Measurements from ENCODE around the gene METTL17. TPM values are rescaled to one million over a fixed set of nuclear protein-coding genes. Genes with fewer than 3 reads are reported as not detected.

METTL17 gene
- total RNA-seq, 8 experiments from 2014 or later: 30.2 to 119 (median 58.5) TPM

DNA sequence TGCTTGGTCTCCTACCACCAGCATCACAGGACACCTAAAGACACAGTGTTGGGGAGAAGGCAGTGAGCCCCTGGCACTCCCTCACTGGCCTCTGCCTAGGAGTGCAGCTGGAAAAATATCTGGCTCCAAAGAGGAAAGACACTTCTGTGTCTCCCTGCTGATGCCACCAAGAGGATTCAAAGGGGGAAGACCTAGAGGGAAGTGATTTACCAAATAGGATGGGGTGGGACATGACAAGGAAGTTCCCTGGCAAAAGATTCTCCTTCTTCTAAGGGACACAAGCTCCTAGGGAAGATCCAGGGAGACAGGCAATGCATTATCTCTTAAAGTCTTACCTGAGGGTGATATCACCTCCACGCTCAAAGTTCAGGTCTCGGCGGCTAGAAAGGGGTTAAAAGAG lies 29.0 kb downstream of the METTL17 start:
- no peak overlapping the region for H3K4me3 ChIP-seq
- H3K4me1 ChIP-seq (replicated peaks in 1 of 2): peaks cover 3 to 4% of the 10 kb centered on the region in 2 donors
- ATAC-seq (replicated peaks in 6 of 8): no peak
- in situ Hi-C loops (cut with MboI; ENCODE audit: low pct_unique_long_range_greater_than_20kb in 2 of 9, low sequenced_read_pairs in 9 of 9, unreplicated experiment in 9 of 9): loop anchor here in 1 of 9 experiments (25.0 kb wide), 1 partner anchor 94 kb away; the partner anchor contains the start of gene TMEM253
- no peak overlapping the region for H3K27ac ChIP-seq
- 80 to 100% (median 92%) methylated on average over 1 to 3 of the region's 3 CpGs; no CpG with 5 or more reads in 5 of the 10 experiments for WGBS, 10 experiments

DNA sequence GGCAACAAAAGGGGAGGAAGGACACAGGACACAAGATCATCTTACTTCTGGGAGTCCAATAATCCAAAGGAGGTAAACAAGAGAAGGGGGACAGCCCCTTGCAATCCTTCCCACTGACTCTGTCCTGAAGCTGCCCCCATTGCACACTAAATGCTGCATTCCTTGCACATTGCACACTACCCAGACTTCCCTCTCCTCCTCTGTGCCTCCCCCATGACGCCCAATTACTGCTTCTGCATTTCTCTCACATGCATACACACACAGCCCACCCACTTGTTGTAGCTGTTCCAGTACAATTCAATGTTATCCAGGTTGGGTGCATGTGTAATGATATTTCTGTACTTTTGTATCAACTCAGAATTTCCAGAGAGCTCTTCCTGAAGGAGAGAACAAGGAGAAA lies 29.6 kb downstream of the METTL17 start:
- no peak overlapping the region for H3K4me3 ChIP-seq

GRCh38 chr14:21020977-21021545 lies 31.3 kb downstream of the METTL17 start:
- in situ Hi-C loops (cut with MboI; ENCODE audit: low pct_unique_long_range_greater_than_20kb in 2 of 9, low sequenced_read_pairs in 9 of 9, unreplicated experiment in 9 of 9): loop anchor here in 1 of 9 experiments (25.0 kb wide), 1 partner anchor 91 kb away; the partner anchor contains the start of gene TMEM253
- H3K4me1 ChIP-seq (replicated peaks in 1 of 2): no peaks in the 10 kb centered on the region
- no peak overlapping the region for H3K27ac ChIP-seq
- H3K4me3 ChIP-seq: no peak overlapping the region
- ATAC-seq (replicated peaks in 6 of 8): no peak
- WGBS, 10 experiments: 20 to 100% (median 90%) methylated on average over 1 to 5 of the region's 5 CpGs; no CpG with 5 or more reads in 3 of the 10 experiments

More for the DNA sequence above, 29.6 kb downstream of the METTL17 start:
- in situ Hi-C loops (cut with MboI; ENCODE audit: low pct_unique_long_range_greater_than_20kb in 2 of 9, low sequenced_read_pairs in 9 of 9, unreplicated experiment in 9 of 9): loop anchor here in 1 of 9 experiments (25.0 kb wide), 1 partner anchor 93 kb away; the partner anchor contains the start of gene TMEM253
- 20 to 40% (median 33%) methylated on average over 1 of the region's 1 CpG; no CpG with 5 or more reads in 6 of the 10 experiments for WGBS, 10 experiments
- Histone ChIP-seq H3K4me1 (replicated peaks in 1 of 2) (peaks cover 3 to 4% of the 10 kb centered on the region in 2 donors), H3K27ac (no peak overlapping the region)
- ATAC-seq (replicated peaks in 6 of 8): no peak

DNA sequence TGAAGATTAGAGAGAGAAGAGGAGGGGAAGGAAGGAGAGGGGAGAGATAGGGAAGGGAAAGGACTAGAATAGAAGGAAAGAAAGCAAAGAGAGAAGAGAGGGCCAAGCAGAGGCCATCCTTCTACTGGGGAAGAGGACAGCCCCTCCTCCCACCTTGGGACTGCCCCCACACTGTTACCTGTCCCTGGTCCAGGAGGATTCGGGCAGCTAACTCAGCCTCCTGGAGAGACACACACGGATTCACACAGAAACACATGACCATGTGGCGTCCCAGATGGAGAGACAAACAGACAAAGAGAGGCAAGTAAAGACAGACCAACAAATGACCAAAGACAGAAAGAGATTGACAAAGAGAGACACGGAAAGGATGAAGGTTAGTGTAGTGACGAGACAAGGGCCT lies 32.9 kb downstream of the METTL17 start:
- no peaks in the 10 kb centered on the region for H3K4me1 ChIP-seq (replicated peaks in 1 of 2)
- 40 to 93% (median 74%) methylated on average over 1 to 5 of the region's 5 CpGs for WGBS, 10 experiments
- H3K4me3 ChIP-seq: no peak overlapping the region
- no peak overlapping the region for H3K27ac ChIP-seq
- in situ Hi-C loops (cut with MboI; ENCODE audit: low pct_unique_long_range_greater_than_20kb in 2 of 9, low sequenced_read_pairs in 9 of 9, unreplicated experiment in 9 of 9): loop anchor here in 1 of 9 experiments (25.0 kb wide), 1 partner anchor 90 kb away; the partner anchor contains the start of gene TMEM253
- ATAC-seq (replicated peaks in 6 of 8): no peak

GRCh38 chr14:21023174-21023573 lies 33.4 kb downstream of the METTL17 start:
- Histone ChIP-seq H3K27ac (no peak overlapping the region), H3K4me3 (no peak overlapping the region), H3K4me1 (replicated peaks in 1 of 2) (no peaks in the 10 kb centered on the region)
- in situ Hi-C loops (cut with MboI; ENCODE audit: low pct_unique_long_range_greater_than_20kb in 2 of 9, low sequenced_read_pairs in 9 of 9, unreplicated experiment in 9 of 9): loop anchor here in 1 of 9 experiments (25.0 kb wide), 1 partner anchor 89 kb away; the partner anchor contains the start of gene TMEM253
- 66 to 92% (median 79%) methylated on average over 2 to 6 of the region's 7 CpGs; no CpG with 5 or more reads in 4 of the 10 experiments for WGBS, 10 experiments
- ATAC-seq (replicated peaks in 6 of 8): no peak

- ATAC-seq (replicated peaks in 6 of 8): no peak
- in situ Hi-C loops (cut with MboI; ENCODE audit: low pct_unique_long_range_greater_than_20kb in 2 of 9, low sequenced_read_pairs in 9 of 9, unreplicated experiment in 9 of 9): loop anchor here in 1 of 9 experiments (25.0 kb wide), 1 partner anchor 88 kb away; the partner anchor contains the start of gene TMEM253
- Histone ChIP-seq H3K4me1 (replicated peaks in 1 of 2) (no peaks in the 10 kb centered on the region), H3K4me3 (peak overlapping the region; percentile 40 to 49 (median 46)), H3K27ac (peak overlapping the region in 1 of 2 donors; percentile 28)
- 0 to 35% (median 23%) methylated on average over 1 to 10 of the region's 17 CpGs; no CpG with 5 or more reads in 3 of the 10 experiments for WGBS, 10 experiments
Measured at GRCh38 chr14:21023817-21024584, 34.2 kb downstream of the METTL17 start.

GRCh38 chr14:21024585-21025370 lies 35.0 kb downstream of the METTL17 start, which contains the start of gene NDRG2:
NDRG2 (minus strand) TSS chr14:21025061; CDS start chr14:21023315, 1,746 bp downstream.
- Histone ChIP-seq H3K27ac (peak within 1 kb of the TSS in 1 of 2 donors; percentile 50), H3K4me1 (replicated peaks in 1 of 2) (no peaks in the 10 kb centered on the region), H3K4me3 (peak within 1 kb of the TSS; percentile 40 to 49 (median 46))
- ATAC-seq (replicated peaks in 6 of 8): peak; percentile 72 to 92 (median 86)
- in situ Hi-C loops (cut with MboI; ENCODE audit: low pct_unique_long_range_greater_than_20kb in 2 of 9, low sequenced_read_pairs in 9 of 9, unreplicated experiment in 9 of 9): loop anchor here in 1 of 9 experiments (25.0 kb wide), 1 partner anchor 88 kb away; the partner anchor contains the start of gene TMEM253
- 0 to 3% methylated on average over 1 to 14 of the region's 72 CpGs; no CpG with 5 or more reads in 8 of the 10 experiments for WGBS, 10 experiments

DNA sequence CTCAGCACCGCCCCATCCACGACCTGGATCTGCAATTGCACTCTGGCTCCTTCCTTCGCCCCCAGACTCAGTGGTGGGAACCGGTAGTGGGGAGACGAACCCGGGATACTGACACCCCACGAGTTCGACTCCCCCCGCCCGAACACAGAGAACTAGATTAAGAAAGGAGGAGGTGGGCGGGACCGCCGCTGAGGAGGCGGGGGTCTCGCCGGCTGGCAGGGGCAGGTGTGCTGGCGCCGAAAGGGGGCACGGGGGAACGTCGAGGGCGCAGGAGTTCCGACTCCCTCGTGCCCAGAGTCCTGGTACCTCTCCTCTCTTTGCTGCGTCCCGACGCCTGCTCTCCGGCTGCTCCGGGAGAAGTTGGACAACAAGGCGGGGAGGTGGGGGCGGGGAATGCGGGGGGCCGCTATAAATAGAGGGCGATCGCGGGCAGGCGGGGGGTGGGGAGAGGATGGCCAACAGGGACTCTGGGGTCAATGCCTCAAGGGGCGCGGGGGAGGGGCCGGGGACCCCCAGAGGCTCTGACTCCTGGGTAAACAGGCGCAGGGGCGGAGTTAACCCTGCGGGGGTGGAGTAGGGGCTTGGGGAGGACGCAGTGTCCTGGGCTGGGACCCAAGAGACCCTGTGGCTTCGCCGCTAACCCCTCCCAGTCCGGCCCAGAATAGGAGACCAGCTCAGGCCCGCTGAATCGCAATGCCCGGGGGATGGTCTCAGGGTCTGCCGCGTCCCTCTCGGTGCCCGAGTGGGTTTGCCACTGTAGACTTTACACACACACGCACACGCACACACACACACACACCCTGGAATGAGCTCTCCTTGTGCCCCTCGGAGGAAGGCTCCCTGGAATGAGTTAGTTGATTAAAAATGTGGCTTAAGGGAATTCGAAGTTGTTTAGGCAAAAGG lies 35.8 kb downstream of the METTL17 start:
- H3K4me1 ChIP-seq (replicated peaks in 1 of 2): no peaks in the 10 kb centered on the region
- 11 to 20% methylated on average over 3 to 5 of the region's 58 CpGs; no CpG with 5 or more reads in 8 of the 10 experiments for WGBS, 10 experiments
- peak in 7 of 8 experiments; percentile 14 to 56 (median 43) for ATAC-seq (replicated peaks in 6 of 8)
- H3K27ac ChIP-seq: peak overlapping the region in 1 of 2 donors; percentile 50
- H3K4me3 ChIP-seq: peak overlapping the region; percentile 40 to 49 (median 46)
- in situ Hi-C loops (cut with MboI; ENCODE audit: low pct_unique_long_range_greater_than_20kb in 2 of 9, low sequenced_read_pairs in 9 of 9, unreplicated experiment in 9 of 9): no loop called here

DNA sequence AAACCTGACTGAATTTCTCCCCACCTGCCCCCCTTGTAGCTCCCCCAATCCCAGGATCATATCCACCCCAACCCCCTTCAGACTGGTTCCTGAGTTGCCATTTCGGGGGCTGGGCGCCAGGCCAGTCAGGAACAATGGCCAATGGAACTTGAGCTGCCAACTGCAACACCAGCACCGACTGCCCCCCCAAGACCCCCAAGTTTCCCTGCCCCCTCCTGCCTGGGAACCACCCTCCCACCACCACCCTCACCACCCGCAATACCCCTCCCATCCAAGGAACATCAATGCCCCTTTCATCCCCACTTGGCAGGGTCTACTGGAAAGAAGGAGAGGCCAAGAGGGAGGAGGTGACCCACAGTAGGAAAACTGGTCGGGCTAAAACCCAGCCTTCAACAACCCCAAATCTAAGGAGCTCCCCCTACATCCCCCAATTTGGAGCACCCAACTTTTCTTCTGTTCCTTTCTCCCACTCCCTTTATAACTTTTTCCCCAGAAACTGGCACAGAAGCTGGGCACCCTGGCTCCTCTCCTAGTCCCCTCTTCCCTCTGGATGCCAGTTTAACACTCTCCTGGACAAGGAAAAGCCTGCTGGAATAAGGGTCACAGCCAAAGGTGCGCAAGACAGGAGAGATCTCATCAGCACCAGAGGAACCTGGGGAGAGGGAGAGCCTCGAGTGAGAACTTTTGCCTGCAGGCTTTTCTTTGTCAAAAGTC lies 36.7 kb downstream of the METTL17 start:
- in situ Hi-C loops (cut with MboI; ENCODE audit: low pct_unique_long_range_greater_than_20kb in 2 of 9, low sequenced_read_pairs in 9 of 9, unreplicated experiment in 9 of 9): no loop called here
- H3K4me3 ChIP-seq: peak overlapping the region in 1 of 5 donors; percentile 40
- ATAC-seq (replicated peaks in 6 of 8): no peak
- no peaks in the 10 kb centered on the region for H3K4me1 ChIP-seq (replicated peaks in 1 of 2)
- no peak overlapping the region for H3K27ac ChIP-seq
- 38 to 100% (median 90%) methylated on average over 1 to 3 of the region's 7 CpGs; no CpG with 5 or more reads in 6 of the 10 experiments for WGBS, 10 experiments

- Histone ChIP-seq H3K27ac (no peak overlapping the region), H3K4me3 (no peak overlapping the region), H3K4me1 (replicated peaks in 1 of 2) (no peaks in the 10 kb centered on the region)
- in situ Hi-C loops (cut with MboI; ENCODE audit: low pct_unique_long_range_greater_than_20kb in 2 of 9, low sequenced_read_pairs in 9 of 9, unreplicated experiment in 9 of 9): no loop called here
- no peak for ATAC-seq (replicated peaks in 6 of 8)
- 42 to 100% (median 86%) methylated on average over 1 to 3 of the region's 3 CpGs; no CpG with 5 or more reads in 6 of the 10 experiments for WGBS, 10 experiments
Measured at GRCh38 chr14:21026988-21027315, 37.2 kb downstream of the METTL17 start.

DNA sequence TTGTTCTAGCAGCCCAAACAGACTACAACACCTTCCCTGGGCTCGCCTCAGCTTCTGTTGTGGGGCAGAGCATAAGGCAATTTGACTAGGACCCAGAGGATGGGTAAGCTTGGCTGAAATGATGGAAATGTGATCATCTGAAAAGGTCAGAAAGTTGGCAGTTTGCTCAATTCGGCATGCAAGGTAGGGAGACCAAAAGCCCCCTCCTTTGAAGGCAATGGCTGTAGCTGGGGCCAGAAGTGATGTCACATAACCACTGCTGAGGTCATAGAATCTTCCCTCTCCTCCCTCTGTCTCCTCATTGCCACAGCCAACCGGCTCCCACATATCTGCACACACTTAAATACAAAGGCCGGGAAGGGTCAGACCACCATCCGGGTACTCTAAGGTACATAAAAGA lies 40.1 kb downstream of the METTL17 start, which contains the start of gene TPPP2:
Gene TPPP2, plus strand, starts transcription at position 301 of the 400 bp plus-strand sequence. CDS start 365 bp downstream, outside the sequence.
- H3K4me3 ChIP-seq: no peak within 1 kb of the TSS
- in situ Hi-C loops (cut with MboI; ENCODE audit: low pct_unique_long_range_greater_than_20kb in 2 of 9, low sequenced_read_pairs in 9 of 9, unreplicated experiment in 9 of 9): no loop called here
- no peaks in the 10 kb centered on the region for H3K4me1 ChIP-seq (replicated peaks in 1 of 2)
- no peak for ATAC-seq (replicated peaks in 6 of 8)
- WGBS, 10 experiments: 20 to 100% (median 80%) methylated on average over 1 to 5 of the region's 5 CpGs; no CpG with 5 or more reads in 1 of the 10 experiments
- H3K27ac ChIP-seq: no peak within 1 kb of the TSS
